Testis (tissue), 5 donors: ENCODE measurements around the gene RASA4. TPM values are rescaled to one million over a fixed set of nuclear protein-coding genes. Genes with fewer than 3 reads are reported as not detected.
A peak's percentile ranks its signal among the peaks of the same experiment; 100 is the strongest.
"Not testable (repeated sequence)": the region's sequence is repeated elsewhere in the genome, so short reads cannot be mapped to it uniquely, and the experiment has no call there.

Experiments used
- DNase-seq: peaks from one replicate; pipeline ENCODE4 v3.0.0-alpha.2; 2019
- H3K27ac ChIP-seq, 2 donors: fragments of 200-600 bp; sonication (generic); one replicate each; pipeline ENCODE4 v1.5.1; 2019
- H3K27me3 ChIP-seq: fragments of 200-600 bp; sonication (generic); one replicate; pipeline ENCODE4 v1.5.1; 2019
- H3K36me3 ChIP-seq: fragments of 200-600 bp; sonication (generic); one replicate; pipeline ENCODE4 v1.5.1; 2017; ENCODE audit warnings: low read depth; ENCODE audit errors: missing control alignments
- H3K4me1 ChIP-seq: fragments of 200-600 bp; sonication (generic); one replicate; pipeline ENCODE4 v1.5.1; 2019
- H3K4me3 ChIP-seq, 2 donors: fragments of 200-600 bp; sonication (generic); one replicate each; pipeline ENCODE4 v1.5.1; 2017 to 2019
- H3K9me3 ChIP-seq: fragments of 200-600 bp; sonication (generic); one replicate; pipeline ENCODE4 v1.5.1; 2017
- WGBS, 2 donors: methylation state at CpG; one replicate each; pipeline ENCODE4 v1.1.5; 2018; 5-methylcytosine and 5-hydroxymethylcytosine counted together
- intact Hi-C: fragments of 100-400 bp; cut with DNase I; formaldehyde crosslinking; loops from one replicate; pipeline ENCODE4 v1.15.1; 2023; ENCODE audit warnings: low total_unique reads
- long read RNA-seq, 2 donors: transcript quantifications; one replicate each; lab custom pipeline, GENCODE V29; 2026
- polyA plus RNA-seq: library from polyadenylated mRNA; stranded (reverse); fragments of 350-450 nt; fragmentation: Illumina TruSeq; extraction: RNeasy Lipid Tissue Mini Kit (QIAGEN cat#74804); gene quantifications from one replicate; pipeline ENCODE4 v1.2.3, GENCODE V29; 2014; ENCODE audit warnings: low read depth, low replicate concordance; ENCODE audit not compliant: insufficient read depth
- total RNA-seq, 2 donors: library from RNA; depleted of rRNA; stranded (reverse); fragments of >200 nt; gene quantifications; one replicate each; pipeline ENCODE4 v1.2.3, GENCODE V29; 2016

Gene RASA4
- 10 to 100 TPM; 28.0 to 49.0 TPM for total RNA-seq
- 43.3 TPM for polyA plus RNA-seq
- long read RNA-seq, donor 1, full-length matches to known transcripts = 5 of 13 reads
- long read RNA-seq, donor 1, partial matches to known transcripts = 8 of 13 reads
- long read RNA-seq, donor 1, other reads (novel, unspliced or antisense) = 0 of 13 reads
- long read RNA-seq, donor 2, partial matches to known transcripts = 7 of 7 reads
- long read RNA-seq, donor 2, other reads (novel, unspliced or antisense) = 0 of 7 reads

- H3K27ac ChIP-seq, H3K36me3 ChIP-seq, intact Hi-C loops, H3K9me3 ChIP-seq, H3K4me3 ChIP-seq, H3K4me1 ChIP-seq, H3K27me3 ChIP-seq: not testable (repeated sequence)
- WGBS, 2 donors = 1% methylated on average over 13 of the region's 62 CpGs; no CpG with 5 or more reads in 1 of the 2 donors
- DNase-seq = peak; percentile 26
Measured at GRCh38 chr7:102616507-102617125, at the start of gene RASA4. Gene RASA4, minus strand, starts transcription at chr7:102616756. Its CDS starts 67 bp downstream, at chr7:102616689.

- intact Hi-C loops, DNase-seq: not testable (repeated sequence)
Measured at GRCh38 chr7:102664765-102665164, 48.2 kb upstream of the RASA4 start.

GRCh38 chr7:102649924-102650323 is 33.4 kb upstream of the RASA4 start, which contains the start of gene SPDYE2B:
Gene SPDYE2B, plus strand, starts transcription at chr7:102650319. Its CDS starts 2,030 bp downstream, at chr7:102652349.
- H3K27me3 ChIP-seq, H3K4me1 ChIP-seq, H3K36me3 ChIP-seq, H3K4me3 ChIP-seq, DNase-seq, H3K27ac ChIP-seq, intact Hi-C loops, H3K9me3 ChIP-seq: not testable (repeated sequence)
- WGBS, 2 donors = no CpG with 5 or more reads among the region's 4 CpGs

More at GRCh38 chr7:102664765-102665164, 48.2 kb upstream of the RASA4 start:
- WGBS, 2 donors = 86% methylated on average over 4 of the region's 11 CpGs; no CpG with 5 or more reads in 1 of the 2 donors
- H3K4me1 ChIP-seq, H3K9me3 ChIP-seq, H3K27ac ChIP-seq, H3K27me3 ChIP-seq, H3K4me3 ChIP-seq, H3K36me3 ChIP-seq: not testable (repeated sequence)

- not testable (repeated sequence) for H3K4me1 ChIP-seq, DNase-seq, H3K36me3 ChIP-seq
Measured at GRCh38 chr7:102647813-102648212, 31.3 kb upstream of the RASA4 start.

GRCh38 chr7:102643404-102643803 is 26.8 kb upstream of the RASA4 start:
- intact Hi-C loops, H3K27ac ChIP-seq, H3K27me3 ChIP-seq, H3K4me1 ChIP-seq, DNase-seq, H3K36me3 ChIP-seq, H3K9me3 ChIP-seq, H3K4me3 ChIP-seq: not testable (repeated sequence)
- WGBS, 2 donors = 71% methylated on average over 1 of the region's 1 CpG; no CpG with 5 or more reads in 1 of the 2 donors

More at GRCh38 chr7:102647813-102648212, 31.3 kb upstream of the RASA4 start:
- WGBS, 2 donors = 98 to 99% methylated on average over 5 to 7 of the region's 7 CpGs
- intact Hi-C loops, H3K9me3 ChIP-seq, H3K4me3 ChIP-seq, H3K27me3 ChIP-seq, H3K27ac ChIP-seq: not testable (repeated sequence)

- H3K4me3 ChIP-seq, H3K27me3 ChIP-seq, H3K27ac ChIP-seq, H3K4me1 ChIP-seq, DNase-seq, H3K9me3 ChIP-seq, intact Hi-C loops, H3K36me3 ChIP-seq: not testable (repeated sequence)
- no CpG with 5 or more reads among the region's 9 CpGs for WGBS, 2 donors
Measured at GRCh38 chr7:102642691-102643090, 26.1 kb upstream of the RASA4 start, which contains the start of gene UPK3BL1. Gene UPK3BL1, minus strand, starts transcription at chr7:102642791. Its CDS starts 50 bp downstream, at chr7:102642741.

GRCh38 chr7:102638848-102639247 is 22.3 kb upstream of the RASA4 start:
- DNase-seq, H3K27me3 ChIP-seq, H3K36me3 ChIP-seq, H3K9me3 ChIP-seq, intact Hi-C loops, H3K4me3 ChIP-seq, H3K27ac ChIP-seq, H3K4me1 ChIP-seq: not testable (repeated sequence)
- WGBS, 2 donors = 89% methylated on average over 5 to 7 of the region's 11 CpGs

GRCh38 chr7:102636956-102637355 is 20.4 kb upstream of the RASA4 start:
- H3K4me3 ChIP-seq, H3K9me3 ChIP-seq, H3K4me1 ChIP-seq, DNase-seq, H3K27ac ChIP-seq, H3K27me3 ChIP-seq, intact Hi-C loops, H3K36me3 ChIP-seq: not testable (repeated sequence)
- 87 to 100% methylated on average over 3 to 8 of the region's 13 CpGs for WGBS, 2 donors

- DNase-seq, H3K36me3 ChIP-seq, H3K4me1 ChIP-seq, H3K9me3 ChIP-seq, intact Hi-C loops, H3K4me3 ChIP-seq, H3K27ac ChIP-seq, H3K27me3 ChIP-seq: not testable (repeated sequence)
- no CpG with 5 or more reads among the region's 5 CpGs for WGBS, 2 donors
Measured at GRCh38 chr7:102635354-102635753, 18.8 kb upstream of the RASA4 start.

- H3K27me3 ChIP-seq, H3K27ac ChIP-seq, H3K9me3 ChIP-seq, H3K36me3 ChIP-seq, intact Hi-C loops, H3K4me1 ChIP-seq, DNase-seq, H3K4me3 ChIP-seq: not testable (repeated sequence)
- WGBS, 2 donors = 86% methylated on average over 4 of the region's 6 CpGs; no CpG with 5 or more reads in 1 of the 2 donors
Measured at GRCh38 chr7:102634299-102634698, 17.7 kb upstream of the RASA4 start.

GRCh38 chr7:102630622-102631021 is 14.1 kb upstream of the RASA4 start:
- WGBS, 2 donors = 77% methylated on average over 7 of the region's 9 CpGs; no CpG with 5 or more reads in 1 of the 2 donors
- H3K36me3 ChIP-seq, H3K27me3 ChIP-seq, DNase-seq, H3K9me3 ChIP-seq, H3K27ac ChIP-seq, H3K4me1 ChIP-seq, H3K4me3 ChIP-seq, intact Hi-C loops: not testable (repeated sequence)
